Prostate gland (tissue), 2 donors: ENCODE results near the gene DYRK2.

ENCODE experiments used
- POLR2A ChIP-seq: fragments of 450-650 bp; IDR thresholded peaks from one replicate; pipeline ENCODE4 v1.6.1; 2016; ENCODE audit warnings: antibody characterized with exemption, mild to moderate bottlenecking
- POLR2AphosphoS5 ChIP-seq: sonication (generic); formaldehyde crosslinking; IDR thresholded peaks from one replicate; pipeline ENCODE4 v1.6.1; 2017; ENCODE audit warnings: antibody characterized with exemption
- TF ChIP-seq, protein P1 (sequence below), 4 experiments: fragments of 200-600 bp in 2 of 4; fragments of 450-650 bp in 2 of 4; sonication (generic) in 2 of 4; IDR thresholded peaks; 1 replicate in 3 of 4; 2 replicates in 1 of 4; pipeline ENCODE4 v1.5.1; 2016 to 2019; ENCODE audit warnings: antibody characterized with exemption in 4 of 4, mild to moderate bottlenecking in 2 of 4, moderate library complexity in 2 of 4

DNA sequence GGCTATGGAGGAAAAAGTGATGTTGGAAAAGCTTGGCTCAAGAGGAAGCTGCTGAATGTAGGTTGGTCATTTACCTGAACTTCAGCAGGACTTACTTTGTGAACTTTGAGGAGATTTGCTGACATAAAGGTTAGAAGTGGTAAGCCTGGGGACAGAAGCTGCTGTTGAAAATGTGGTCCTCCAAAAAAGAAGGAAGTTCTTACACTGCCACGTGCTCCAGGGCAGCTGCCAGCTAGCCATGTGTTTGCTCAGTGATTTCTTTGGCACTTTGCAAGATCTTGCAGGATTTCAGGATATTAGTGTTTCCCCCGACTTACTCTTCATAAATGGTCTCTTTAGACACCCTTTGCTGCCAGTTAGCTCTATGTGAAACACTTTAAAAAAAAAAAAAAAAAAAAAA lies 14.8 kb upstream of the DYRK2 start:
- TF ChIP-seq, protein P1, sequence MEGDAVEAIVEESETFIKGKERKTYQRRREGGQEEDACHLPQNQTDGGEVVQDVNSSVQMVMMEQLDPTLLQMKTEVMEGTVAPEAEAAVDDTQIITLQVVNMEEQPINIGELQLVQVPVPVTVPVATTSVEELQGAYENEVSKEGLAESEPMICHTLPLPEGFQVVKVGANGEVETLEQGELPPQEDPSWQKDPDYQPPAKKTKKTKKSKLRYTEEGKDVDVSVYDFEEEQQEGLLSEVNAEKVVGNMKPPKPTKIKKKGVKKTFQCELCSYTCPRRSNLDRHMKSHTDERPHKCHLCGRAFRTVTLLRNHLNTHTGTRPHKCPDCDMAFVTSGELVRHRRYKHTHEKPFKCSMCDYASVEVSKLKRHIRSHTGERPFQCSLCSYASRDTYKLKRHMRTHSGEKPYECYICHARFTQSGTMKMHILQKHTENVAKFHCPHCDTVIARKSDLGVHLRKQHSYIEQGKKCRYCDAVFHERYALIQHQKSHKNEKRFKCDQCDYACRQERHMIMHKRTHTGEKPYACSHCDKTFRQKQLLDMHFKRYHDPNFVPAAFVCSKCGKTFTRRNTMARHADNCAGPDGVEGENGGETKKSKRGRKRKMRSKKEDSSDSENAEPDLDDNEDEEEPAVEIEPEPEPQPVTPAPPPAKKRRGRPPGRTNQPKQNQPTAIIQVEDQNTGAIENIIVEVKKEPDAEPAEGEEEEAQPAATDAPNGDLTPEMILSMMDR (IDR thresholded peaks at IDR 0.05): no peak
- TF ChIP-seq POLR2AphosphoS5 (no peak), POLR2A (no peak)
